GM04504 (cell line): ENCODE results near the gene RETREG1.
"Not testable (repeated sequence)": the region's sequence is repeated elsewhere in the genome, so short reads cannot be mapped to it uniquely, and the experiment has no call there.

Source experiments
- DNase-seq: peaks from one replicate; pipeline ENCODE4 v3.0.0-alpha.2; 2012; ENCODE audit warnings: low read depth

Gene RETREG1

DNA sequence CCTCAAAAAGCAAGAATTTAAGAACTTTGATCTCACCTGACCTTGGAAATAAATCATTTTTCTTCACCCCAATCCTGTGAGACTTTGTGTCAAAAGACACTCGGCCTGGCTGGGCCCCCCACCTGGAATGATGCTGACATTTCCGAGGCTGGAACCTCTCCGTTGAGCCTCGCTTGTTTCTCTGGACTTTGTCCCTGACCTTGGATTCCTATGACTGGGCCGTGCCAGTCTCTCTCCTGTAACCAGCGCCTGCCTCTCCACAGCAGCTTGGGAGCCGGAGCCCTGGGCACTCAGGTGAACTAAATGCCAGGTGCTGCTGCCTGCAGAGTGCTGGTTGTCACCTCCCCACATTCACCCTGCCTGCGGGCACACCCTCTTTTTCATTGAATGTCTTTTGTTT, 62.7 kb downstream of the RETREG1 start:
- DNase-seq: no peak

DNA sequence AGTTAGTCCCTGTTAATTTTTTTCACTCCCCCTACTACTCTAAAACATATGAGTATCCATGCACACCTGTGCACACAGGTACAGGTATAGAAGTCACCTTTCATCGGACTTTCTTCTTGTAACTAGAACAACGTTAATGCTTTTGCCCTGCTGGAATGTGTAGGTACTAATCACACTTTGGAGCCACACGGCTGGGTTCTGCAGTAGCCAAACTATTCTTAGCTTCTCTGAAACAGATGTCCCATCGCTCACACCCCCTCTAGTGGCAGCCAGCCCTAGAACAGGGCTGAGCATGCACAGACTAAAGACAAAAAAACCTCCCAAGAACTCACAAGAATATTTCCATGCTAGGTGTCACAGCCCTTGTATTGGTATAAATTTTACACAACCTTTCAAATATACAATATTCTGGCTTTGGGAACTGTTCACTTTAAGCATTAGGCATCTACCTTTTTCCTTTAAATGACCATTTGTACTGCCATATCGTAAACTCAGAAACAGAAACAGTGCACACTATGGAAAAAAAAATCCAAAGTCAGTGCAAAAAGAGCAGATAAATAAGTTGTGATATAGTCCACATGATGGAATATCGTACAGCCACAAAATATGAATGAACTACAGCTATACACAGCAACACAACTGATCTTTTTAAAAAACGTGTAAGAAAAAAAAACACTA, 64.0 kb downstream of the RETREG1 start:
- no peak for DNase-seq

DNA sequence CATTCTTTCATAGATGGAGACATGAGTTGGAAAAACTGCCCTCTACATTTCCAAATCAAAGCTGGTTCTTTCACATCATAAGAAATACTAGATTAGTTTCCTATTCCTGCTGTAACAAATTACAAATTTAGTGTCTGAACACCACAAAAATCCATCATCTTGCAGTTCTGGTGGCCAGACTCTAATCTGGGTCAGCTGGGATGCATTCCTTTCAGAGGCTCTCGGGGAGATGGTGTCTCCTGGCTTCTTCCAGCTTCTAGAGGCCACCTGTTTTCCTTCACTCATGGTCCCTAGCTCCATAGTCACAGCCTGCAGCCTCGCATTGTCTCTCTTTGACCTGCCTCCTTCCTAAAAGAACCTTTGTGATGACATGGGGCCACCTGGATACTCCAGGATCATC, 65.2 kb downstream of the RETREG1 start:
- no peak for DNase-seq

DNA sequence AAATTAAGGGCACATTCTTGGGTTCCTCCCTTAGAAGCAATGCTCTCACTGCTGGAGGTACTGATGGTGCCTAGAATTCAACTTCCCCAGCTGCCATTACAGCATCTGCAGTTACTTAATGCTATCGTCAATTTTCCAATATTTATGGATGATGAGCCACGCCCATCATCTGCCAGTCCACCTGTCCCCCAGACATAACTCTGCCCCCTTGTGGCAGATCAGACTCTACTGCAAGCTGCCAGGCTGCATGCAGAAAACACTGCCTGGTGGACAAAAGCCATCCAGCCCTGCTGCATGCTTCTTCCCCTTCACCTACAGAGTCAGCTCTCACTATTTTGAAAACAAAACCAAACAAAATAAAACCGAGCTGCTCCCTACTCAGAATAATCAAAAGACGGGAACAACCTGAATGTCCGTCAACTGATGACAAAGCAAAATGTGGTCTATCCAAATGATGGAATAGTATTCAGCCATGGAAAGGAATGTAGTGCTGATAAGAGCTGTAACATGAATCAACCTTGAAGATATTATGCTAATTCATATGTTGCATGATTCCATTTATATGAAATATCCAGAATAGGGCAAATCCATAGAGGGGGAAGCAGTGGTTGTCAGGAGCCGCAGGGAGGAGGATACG, 66.4 kb downstream of the RETREG1 start:
- DNase-seq: no peak

DNA sequence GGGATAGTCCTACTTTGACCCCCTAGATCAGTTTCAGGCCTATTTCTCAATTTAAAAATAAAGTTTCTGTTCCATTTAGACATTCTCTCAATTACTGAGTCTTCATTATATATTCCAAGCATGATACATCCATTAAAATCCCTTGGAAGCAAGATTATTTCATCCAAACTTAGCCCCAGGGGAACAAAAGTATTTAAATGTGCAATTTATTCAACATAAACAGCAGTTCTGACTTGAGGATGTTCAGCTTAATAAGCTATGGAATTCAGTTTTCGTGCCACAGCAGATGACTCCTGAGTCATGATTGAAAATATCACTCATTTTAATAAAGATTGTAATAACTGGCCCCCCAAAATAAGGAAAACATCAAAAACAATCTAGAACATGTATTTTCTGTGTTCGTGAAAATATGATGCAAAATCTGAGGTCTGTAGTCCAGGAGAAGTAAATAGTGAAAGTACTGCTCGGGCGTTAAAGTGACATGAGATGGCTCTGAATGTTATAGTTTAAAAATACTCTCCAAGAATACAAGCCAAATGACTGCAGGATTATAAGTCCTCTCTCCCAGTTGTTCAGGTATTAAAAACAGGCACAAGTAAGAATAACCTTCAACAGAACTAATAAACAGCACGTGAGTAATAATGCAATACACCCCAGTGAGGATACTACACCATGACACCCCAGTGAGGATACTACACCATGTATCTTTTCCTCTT, 67.1 kb downstream of the RETREG1 start:
- DNase-seq: no peak

DNA sequence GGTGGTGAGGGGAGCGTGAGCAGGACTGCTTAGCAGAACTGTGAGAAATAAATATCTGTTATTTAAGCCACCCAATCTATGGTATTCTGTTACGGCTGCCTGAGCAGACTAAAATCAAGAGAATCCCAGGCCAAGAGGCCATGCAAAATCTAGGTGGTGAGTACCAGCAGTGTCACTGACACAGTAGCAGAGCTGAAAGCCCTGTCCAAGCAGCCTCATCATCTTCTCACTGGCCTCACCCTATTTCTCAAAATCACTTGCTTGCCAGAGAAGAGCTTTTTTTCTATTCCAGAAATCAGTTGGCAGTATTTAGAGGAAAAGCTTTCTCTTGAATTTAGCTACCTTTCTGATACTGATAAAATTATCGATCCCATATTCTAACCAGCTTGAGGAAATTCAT, 68.0 kb downstream of the RETREG1 start:
- no peak for DNase-seq

DNA sequence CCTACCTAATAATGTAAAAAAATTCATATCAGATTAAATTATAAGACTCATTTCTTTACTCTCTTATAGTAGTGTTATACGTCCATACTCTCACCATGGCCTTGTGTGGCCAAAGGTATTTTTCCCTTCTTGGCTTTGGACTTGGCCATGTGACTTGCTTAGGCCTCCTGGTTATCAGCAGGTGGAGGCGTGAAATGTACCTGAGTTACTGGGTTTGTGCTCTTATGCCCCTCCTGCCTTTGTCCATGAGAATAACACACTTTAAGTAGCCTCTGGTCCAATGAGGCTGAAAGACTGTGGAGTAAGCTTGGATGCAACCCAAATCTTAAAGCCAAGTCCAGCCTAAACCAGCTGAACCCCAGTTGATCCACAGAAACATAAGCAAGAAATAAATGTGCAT, 68.7 kb downstream of the RETREG1 start:
- DNase-seq: no peak

DNA sequence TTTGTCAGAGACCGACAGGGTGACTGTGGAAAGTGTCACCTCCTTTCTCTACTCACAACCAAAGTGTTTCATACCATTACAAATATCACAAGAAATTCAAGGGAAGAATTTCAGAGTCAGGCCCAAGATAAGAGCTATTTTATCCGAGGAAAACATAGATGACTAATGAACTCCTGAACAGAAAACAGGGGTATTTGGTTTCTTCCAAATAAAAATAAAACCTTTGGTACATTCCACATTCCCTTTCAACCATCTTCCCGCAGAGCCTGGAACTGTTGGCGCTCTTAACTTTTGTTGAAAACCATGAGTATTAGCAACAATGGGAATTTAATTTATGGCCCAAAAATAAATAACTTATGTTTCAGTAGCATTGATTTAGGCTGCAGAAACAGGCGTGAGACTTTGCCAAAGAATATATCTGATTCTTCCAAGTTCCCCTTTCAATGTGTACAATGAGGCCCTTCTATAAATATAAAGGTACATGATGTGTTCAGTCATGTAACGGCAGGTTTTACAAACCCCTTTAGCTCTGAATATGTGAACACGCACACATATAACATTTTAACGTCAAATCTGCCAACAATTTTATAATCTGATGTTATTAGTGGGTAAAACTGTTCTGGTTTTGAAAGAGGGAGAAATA, 69.5 kb downstream of the RETREG1 start:
- no peak for DNase-seq

DNA sequence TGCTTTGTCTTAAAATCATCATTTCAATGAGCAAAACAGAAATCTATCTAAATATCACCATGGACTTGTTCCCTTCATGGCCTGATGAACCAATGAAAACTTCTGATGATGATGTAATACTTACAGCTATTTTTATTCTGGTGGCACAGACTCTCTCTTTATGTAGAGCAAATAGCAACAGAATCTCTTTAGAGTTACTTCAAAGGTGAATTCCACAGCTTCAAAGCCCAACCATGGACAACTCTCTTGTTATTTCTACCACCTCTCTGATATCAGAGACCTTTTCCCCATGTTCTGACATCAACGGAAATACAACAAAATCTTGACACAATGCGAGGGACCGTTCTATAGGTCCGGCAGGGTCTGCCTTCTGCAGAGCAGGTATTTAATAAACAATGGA, 70.1 kb downstream of the RETREG1 start:
- no peak for DNase-seq

DNA sequence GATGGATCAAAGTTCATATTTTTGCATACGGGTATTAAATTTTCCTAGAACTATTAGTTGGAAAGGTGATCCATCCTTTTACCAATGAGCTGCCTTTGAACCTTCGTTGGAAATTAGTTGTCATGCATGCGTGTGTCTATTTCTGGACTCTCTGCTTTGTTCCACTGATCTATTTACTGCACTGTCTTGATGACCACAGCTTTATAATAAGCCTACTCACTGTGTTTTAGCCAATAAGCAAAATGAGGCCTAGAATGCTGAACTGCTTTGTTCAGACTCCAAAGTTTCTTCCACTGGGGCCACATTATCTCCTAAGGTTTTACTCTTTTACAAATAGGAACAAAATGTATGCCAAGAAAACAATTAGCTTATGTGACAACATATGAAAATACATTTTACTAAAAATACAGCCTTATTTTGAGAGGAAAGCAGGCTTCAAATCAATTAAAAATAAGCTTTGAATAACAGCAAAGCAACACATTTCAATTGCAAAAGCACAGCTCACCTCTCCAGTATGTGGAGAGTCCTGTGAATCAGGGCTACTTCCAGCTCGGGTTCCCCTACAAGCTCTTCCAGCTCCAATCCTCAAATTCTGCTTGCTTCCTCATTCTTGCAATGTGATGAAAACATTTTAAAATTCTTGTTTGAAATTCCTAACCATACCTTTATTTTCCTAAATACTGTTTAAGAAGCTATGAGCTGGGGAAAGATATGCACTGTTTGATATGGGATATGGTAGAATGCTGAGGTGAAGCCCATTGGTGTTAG, 72.0 kb downstream of the RETREG1 start:
- DNase-seq: no peak

DNA sequence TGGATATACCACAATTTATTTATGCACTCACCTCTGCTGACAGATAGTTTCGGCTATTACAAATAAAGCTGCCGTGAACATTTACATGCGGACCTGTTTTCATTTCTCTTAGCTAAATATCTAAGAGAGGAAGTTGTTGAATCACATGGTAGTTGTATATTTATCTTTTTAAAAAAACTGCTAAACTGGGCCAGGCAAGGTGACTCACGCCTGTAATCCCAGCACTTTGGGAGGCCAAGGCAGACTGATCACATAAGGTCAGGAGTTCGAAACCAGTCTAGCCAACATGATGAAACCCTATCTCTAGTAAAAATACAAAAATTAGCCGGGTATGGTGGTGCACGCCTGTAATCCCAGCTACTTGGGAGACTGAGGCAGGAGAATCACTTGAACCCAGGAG, 73.6 kb downstream of the RETREG1 start:
- not testable (repeated sequence) for DNase-seq

DNA sequence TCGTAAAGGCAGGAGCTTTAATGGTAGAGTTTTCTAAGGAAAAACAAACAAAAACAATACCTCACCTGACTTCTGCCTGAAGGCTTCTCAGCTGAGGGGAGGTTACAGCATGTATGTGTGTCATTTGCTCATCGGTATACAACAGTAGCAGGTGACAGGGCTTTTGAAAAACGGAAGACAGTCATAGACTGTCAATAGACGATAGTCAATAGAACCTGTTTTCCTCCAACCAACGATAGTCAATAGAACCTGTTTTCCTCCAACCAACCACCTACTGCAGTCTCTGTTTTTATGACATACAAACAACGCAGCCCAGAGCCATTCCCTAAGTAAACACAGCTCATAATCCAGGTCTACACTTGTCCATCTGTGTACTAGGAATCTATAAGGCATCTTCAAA, 74.6 kb downstream of the RETREG1 start:
- DNase-seq: no peak

DNA sequence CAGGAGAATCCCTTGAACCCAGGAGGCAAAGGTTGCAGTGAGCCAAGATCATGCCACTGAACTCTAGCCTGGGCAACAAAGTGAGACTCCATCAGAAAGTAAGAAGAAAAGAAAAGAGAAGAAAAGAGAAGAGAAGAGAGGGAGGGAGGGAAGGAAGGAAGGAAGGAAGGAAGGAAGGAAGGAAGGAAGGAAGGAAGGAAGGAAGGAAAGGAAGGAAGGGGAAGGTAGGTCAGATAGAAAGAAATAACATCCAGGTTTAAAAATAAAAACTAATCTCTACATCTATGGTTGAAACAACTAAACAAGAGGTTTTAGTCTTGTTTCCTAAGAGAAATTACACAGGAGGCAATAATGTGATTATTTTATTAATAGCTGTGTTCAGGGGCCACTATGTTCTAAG, 75.2 kb downstream of the RETREG1 start:
- DNase-seq: not testable (repeated sequence)

DNA sequence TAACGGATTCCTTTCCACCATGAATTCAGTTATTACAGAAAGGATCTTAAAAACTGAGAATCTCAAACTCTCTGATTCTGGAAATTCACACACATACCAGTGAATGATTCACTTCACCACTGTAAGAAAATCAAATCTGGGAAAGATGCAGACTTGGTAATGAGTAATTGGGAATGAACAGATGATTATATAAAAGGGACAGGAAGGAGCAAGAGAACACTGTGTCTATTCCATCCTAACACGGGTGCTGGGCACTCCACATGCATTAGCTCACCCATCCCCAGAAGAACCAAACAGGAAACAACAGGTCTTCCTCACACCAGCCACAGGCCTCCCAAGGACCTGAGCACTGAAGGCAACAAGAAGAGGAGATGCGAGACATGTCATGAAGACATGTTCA, 76.4 kb downstream of the RETREG1 start:
- peak; percentile 73 for DNase-seq

DNA sequence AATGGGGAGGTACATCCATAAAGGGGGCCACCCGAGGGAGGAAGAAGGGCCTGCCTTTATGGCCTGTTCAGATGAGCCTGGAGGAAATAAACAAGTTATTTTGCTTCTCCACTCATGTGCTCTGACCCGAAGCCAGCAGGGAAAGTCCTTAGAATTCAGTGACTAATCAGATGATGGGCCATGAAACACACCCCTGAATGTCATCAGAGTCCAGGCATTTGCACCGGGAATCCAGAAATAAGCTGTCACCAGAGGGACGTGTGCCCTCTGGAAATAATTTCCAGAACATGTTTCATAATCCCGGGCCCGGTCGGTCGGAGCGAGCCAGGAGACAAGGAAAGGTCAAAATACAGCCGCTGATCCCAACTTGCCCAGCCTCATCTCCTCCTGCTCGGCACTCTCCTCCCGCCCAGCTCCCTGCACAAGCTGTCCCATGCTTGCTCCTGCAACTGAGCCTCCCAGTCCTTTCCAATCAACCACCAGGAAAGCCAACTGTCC, 77.6 kb downstream of the RETREG1 start:
- DNase-seq: peak; percentile 93

DNA sequence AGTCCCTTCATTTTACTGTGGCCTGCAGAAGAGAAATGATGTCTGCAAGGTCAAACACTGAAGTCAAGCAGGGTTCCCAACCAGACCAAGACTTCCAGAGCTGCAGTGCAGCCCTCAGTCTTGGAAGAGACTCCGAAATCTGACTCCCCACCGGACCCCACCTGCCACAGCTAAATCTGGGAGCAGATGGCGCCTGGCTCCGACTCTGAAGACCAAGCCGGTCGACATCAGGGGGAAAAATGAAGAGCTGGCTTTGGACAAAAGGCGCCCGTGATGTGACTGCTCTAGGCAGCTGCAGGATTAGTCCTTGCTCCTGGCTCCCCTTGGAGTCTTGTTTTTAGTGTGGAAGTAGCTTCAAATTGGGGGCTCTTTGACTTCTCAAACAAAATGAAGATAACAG, 78.8 kb downstream of the RETREG1 start:
- DNase-seq: no peak

DNA sequence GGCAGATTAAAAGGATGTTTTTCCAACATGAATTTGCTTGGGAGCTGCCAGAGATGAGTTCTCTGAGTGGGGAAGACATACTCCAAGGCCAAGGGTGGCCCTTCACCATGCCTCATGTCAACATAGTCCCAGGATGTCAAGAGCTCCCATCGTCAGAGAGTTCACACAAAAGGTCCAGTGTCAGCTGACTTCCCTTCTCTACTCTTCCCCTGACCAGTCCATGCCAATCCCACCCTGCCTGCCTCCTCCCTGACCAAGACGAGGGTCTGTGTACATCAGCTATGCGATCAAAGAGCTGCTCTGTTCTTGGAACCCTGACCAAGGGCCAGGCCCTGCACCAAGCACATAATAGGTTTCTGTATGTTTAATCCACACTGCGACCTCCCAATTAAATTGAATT, 80.0 kb downstream of the RETREG1 start:
- DNase-seq: no peak

DNA sequence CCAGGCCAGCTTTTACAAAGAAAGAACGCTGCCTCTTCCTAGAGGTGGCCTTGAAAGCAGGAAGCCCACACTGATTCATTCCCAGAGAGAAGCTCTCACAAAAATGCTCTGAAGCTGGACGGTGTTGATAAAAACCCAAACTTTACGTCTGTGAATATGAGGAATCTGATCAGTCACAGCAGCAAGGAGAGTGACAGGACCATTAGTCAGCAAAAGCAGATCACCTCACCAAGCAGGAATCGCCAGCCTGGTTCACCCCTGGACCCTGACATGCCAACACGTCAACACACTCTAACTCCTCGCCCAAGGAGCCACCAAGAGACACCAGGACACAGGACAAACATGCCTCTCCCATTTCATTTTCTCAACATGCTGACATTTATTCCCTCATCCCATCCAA, 80.6 kb downstream of the RETREG1 start:
- no peak for DNase-seq

DNA sequence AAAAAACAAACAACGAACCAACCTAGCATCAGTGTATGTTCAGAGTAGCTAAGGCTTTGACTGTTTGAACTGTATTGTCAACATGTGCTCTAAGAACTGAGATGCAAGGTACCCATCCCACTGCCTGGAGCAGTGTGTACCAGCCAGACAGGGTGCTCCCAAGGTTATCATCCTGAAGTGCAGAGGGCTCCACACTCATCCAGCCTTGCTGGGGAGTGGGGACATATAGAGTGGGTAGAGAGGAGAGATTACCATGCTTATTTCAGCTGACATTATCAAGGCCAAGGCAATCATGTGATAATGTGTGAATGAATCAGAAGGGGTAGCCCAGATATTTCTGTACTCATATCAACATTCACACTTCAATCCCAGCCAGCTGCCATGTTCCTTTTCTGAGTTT, 82.5 kb downstream of the RETREG1 start:
- DNase-seq: no peak

DNA sequence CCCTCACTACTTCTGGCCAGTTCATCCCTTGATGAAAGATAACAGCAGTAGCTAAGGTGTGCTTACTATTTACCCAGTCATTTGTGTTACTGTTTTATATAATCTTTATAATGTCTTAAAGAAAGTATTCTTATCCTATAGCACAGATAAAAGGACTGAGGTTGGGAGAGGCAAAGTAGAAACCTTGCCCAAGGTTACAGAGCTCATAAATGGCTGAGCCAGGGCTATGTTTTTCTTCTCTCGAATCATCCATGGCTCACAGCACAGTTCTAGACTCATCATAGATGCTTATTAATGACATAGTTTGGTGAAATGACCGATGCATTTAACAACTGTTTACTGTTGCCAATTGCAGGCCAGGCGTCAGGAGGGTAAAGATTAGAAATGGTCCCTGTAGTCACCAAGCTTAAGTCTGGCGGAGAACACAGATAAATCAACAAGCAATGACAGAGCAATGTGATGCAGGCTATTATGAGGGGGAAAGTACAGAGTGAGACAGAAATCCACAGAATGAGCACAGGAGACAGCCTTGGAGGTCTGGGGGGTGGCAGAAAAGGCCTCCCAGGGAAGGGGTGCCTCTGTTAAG, 85.6 kb downstream of the RETREG1 start:
- DNase-seq: no peak

DNA sequence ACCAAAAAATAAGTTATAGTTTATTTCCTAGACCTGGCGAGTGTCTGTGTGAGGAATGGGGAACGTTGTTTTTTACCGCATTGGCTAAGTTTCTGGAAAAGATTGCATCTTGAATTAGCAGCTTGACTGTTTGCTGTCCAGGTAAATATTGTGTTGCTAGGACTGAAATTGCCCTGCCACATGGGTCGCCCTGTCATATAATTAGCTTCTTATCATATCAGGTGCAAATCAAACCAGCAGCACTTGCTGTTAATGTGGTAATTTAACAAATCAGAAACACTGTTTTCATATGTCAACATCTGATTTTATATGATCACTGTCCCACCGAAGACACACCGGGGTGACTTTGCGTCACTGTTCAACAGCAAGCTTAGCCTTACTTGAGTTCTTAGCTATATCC, 87.5 kb downstream of the RETREG1 start:
- no peak for DNase-seq
